GM10266 (cell line): Measurements from ENCODE around the gene CCNK.

ENCODE experiments used
- DNase-seq: peaks from one replicate; pipeline ENCODE4 v3.0.0; 2012; ENCODE audit errors: extremely low spot score
- TF ChIP-seq, protein P1 (sequence below): IDR thresholded peaks from 2 replicates; pipeline ENCODE4 v1.5.1; 2012; ENCODE audit warnings: mild to moderate bottlenecking, low read depth; ENCODE audit not compliant: control insufficient read depth, insufficient read depth; ENCODE audit errors: missing control alignments

Gene CCNK

GRCh38 chr14:99560922-99561683, 79.9 kb downstream of the CCNK start:
- TF ChIP-seq, protein P1, sequence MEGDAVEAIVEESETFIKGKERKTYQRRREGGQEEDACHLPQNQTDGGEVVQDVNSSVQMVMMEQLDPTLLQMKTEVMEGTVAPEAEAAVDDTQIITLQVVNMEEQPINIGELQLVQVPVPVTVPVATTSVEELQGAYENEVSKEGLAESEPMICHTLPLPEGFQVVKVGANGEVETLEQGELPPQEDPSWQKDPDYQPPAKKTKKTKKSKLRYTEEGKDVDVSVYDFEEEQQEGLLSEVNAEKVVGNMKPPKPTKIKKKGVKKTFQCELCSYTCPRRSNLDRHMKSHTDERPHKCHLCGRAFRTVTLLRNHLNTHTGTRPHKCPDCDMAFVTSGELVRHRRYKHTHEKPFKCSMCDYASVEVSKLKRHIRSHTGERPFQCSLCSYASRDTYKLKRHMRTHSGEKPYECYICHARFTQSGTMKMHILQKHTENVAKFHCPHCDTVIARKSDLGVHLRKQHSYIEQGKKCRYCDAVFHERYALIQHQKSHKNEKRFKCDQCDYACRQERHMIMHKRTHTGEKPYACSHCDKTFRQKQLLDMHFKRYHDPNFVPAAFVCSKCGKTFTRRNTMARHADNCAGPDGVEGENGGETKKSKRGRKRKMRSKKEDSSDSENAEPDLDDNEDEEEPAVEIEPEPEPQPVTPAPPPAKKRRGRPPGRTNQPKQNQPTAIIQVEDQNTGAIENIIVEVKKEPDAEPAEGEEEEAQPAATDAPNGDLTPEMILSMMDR = no peak
- no peak for DNase-seq

DNA sequence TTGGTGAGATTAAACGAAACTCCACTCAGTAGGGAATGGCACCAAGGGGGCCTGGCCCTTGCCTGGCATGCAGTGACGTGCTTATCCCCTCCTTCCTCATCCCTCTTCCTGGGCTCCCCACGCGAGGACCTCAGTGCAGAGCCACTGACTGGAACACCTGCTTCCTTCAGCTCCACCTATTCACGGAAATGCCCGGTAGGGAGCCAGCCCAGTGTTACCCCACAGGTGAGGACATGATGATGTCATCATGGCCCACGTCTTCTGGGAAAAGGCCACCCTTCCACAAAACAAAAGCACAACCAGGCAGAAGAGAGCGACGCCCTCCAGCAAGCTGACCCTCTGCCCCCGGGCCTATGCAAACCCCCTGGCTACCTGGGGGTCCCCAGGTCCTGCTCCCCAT, 80.7 kb downstream of the CCNK start:
- TF ChIP-seq, protein P1 = no peak
- no peak for DNase-seq
